Fibroblast of skin of right biceps (primary cell): ENCODE measurements around the gene EPB41L4A.
A peak's percentile ranks its signal among the peaks of the same experiment; 100 is the strongest.

ENCODE experiments used
- DNase-seq: peaks from one replicate; pipeline ENCODE4 v3.0.0-alpha.2; 2013

EPB41L4A gene

DNA sequence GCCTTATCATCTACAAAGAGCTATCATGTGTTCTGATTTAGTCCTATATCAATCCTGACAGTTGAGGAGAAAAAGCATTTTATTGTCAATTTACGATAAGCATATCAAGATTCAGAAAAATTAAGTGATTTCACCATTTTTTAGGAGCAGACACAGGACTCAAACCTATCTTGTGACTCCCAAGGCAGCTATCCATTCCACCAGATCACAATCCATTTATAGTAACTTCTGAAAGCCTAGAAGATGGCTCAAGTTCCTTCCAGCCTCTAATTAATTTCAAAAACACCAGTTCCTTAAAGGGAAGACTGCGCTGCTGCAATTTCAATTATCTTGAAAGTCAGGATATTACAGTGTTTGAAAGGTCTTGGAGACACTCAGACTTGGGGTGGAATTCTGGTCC lies 114.3 kb downstream of the EPB41L4A start:
- DNase-seq, result no peak

DNA sequence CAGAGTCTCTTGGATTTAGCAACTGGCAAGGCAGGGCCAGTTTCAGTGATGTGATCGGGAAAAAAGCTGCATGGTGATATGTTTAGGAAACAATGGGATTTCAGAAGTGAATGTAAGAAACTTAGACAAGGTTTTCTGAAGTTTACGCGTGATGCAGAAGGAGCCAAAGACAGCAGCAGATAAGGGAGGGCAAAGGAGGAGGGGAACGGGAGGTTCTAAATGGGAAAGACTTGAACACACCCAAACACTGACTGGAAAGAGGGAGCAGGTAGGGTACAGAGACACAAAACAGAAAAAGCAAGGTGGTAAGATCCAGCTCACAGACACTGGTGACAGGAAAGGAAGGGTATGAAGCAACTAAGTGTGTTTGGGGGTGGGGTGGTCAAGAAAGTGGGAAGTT lies 115.4 kb downstream of the EPB41L4A start:
- no peak for DNase-seq

DNA sequence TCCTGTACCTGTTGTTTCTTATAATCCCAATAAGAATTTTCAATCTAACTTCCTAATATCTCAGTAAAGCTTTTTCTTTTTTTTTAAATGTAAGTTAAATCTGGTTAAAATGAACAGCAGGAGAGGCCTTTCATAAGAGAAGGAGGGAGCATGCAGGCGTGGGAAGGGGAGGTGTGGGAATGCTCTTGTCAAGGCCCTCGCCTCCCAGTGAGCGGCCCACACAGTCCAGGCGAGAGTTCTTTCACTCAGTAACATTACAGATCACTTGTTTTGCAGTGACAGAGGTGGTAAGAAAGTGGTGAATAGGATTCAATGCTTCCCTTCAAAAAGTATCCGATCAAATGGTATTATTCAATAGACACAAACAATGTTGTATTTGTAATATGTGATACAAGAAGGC lies 125.0 kb downstream of the EPB41L4A start:
- DNase-seq, result no peak

DNA sequence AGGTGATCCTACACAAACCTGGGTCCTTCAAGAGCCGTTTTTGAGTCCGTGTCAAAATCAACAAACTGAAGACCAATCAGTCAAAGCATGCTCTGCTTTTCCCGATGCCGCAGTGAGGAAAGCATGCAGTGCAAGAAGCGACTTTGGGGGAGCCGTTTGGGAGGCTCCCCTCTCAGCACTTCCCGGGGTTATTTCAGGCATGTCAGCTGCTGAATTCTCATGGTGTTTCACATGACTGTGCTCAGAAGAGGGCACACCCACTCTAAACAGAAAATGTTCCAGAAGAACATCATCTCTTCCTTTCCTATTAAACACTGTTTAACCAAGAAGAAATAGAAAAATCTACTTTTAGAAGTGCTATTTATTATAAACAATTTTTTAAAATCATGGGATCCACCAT lies 125.5 kb downstream of the EPB41L4A start:
- DNase-seq, result no peak

DNA sequence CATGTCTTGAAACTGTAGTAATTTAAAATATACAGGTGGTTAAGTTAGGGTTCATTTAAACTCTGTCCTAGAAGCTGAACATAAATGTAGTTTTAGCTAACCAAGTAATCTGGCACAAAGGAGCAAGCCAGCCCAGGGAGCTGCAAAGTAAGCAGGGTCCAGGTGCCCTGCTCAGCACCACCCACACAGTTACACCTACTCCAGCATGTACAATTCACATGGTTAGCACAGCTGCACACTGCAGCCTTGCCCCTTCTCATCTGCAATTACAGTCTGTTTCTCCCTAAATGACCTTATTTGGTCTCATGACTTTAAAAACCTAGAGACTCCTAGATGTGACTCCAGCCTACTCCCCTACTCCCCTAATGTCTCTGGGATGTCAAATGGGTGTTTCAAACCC lies 128.4 kb downstream of the EPB41L4A start:
- no peak for DNase-seq

DNA sequence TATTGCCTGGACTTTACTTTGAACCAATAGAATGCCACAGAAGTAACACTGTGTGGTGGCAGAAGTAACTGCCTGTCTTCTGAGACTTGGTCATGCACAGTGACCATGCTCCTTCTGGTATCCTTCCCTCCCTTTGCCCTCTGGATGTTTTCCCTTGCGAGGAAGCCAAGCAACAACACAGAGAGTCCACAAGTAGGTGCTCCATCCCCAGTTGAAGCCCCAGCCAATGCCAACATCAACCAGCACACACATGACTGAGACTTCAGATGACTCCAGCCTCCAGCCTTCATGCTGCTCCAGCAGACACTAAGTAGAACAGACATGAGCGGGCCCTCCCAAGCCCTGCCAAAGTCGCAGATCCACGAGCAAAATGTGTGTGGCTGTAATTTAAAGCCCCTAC lies 129.6 kb downstream of the EPB41L4A start:
- DNase-seq, result no peak

DNA sequence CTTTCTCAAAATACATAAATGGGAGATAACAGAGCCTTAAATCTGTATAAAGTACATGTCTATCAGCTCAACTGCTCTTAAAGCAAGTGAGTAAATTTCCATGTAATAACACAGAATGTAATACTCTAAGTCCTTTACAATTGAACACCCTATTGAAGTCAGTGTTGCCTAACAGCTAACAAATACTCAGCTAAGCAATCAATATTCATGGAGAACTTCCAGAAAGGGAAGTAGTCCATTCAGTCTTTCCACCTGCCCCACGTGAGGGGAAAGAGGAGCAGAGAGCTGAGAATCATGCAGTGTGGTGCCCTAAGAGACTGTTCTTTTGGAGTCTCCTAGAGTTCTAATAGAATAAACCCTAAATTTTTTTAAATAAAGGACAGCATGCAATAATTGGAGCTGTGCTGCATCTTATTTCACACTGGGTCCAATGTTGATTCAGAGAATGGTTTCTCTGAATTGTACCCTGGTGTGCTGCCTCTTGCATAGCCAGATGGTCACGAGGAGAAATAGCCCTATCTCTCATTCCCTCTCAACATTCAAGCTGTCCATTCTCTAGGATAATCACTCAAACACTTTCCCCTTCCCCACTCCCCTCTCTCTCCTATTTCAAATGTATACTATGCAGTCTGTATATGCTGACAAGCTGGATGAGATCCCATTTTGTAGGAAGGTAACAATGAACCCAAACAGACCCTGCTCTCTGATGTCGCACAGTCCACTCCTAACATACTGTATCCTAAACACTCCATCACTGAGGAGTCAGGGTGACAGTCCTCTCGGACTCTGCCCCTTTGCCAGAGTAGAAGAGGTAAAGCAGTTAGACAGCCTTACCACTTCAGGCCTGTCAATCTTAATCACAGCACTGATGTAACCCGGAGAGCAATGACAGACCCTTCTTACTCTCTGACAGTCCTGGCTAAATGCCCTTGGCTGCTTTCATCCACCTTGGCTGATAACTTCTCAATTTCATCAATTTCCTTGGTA lies 134.8 kb downstream of the EPB41L4A start:
- no peak for DNase-seq

DNA sequence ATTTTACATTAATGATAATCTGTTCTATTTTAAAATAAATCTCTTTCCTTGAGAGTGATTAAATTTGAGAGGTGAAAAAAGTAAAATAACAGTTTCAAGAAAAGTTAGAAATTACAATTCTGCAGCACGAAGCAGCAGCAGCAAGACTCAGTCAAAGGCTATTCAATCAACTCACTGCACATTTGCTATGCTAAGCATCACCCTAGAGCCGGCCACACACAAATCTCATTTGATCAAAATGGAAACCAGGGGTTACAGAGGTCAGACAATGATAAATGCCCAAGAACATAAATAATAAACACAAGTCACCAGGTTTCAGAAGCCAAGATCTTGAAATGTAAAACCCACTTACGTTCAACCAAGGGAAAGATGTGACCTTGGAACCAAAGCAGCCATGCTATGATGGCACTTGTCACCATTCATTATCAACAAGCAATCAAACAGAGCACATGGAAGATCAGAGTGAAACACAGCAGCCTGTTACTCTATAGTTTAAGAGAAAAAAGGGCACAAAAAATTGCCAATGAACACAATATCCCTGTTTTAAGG lies 136.0 kb downstream of the EPB41L4A start:
- no peak for DNase-seq

DNA sequence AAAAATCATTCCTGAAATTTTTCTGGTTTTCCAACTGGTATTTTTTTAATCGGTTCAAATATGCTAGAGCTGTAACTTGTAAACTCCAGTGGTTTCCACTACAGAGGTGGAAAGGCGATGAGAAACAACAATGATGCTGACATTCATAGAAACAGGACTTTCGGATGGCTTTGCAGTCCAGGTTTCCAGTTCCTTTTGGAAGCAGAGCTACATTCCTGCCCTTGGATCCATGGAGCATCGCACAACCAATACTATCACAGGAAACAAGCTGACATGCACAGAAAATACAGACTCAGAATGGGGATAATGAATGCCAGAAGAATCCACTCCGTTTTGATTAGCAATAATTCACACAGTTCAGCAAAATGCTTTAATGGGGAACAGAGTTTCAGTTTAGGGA lies 140.0 kb downstream of the EPB41L4A start:
- DNase-seq, result no peak

DNA sequence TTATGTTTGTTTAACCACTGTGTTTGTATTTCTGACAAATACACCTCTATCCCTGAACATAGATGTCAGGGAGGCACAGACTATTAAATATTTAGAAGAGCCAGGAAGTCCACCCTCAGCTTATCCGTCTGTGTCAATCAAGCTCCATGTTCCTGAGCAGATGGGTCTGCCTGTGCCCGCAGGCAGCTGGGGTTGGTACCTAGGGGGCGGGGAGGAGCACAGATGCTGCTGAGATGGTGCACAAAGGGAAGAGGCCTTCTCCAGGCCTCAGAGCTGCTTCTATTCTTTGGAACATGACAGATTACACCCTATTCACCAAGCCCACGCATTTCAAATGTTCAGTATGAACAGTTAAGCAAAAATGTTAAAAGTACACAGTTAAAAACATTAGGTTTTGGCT lies 142.1 kb downstream of the EPB41L4A start:
- DNase-seq, result no peak

DNA sequence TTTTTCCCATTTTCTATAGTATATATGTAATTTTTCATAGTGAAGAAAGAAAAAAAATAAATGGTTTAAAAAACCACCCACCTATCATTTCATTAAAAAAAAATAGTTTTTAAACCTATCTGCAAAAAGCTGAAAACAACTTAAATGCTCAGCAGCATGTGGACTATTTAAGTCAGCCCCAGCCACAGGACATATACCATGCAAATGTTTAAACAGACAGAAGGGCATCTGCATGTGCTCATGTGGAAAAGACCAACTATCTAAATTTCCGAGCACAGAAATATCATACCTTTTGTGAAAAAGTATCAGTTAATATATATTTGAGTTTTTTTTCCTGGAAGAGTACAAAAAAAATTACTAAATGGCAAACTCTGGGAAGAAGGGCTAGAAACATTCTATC lies 143.4 kb downstream of the EPB41L4A start:
- no peak for DNase-seq

DNA sequence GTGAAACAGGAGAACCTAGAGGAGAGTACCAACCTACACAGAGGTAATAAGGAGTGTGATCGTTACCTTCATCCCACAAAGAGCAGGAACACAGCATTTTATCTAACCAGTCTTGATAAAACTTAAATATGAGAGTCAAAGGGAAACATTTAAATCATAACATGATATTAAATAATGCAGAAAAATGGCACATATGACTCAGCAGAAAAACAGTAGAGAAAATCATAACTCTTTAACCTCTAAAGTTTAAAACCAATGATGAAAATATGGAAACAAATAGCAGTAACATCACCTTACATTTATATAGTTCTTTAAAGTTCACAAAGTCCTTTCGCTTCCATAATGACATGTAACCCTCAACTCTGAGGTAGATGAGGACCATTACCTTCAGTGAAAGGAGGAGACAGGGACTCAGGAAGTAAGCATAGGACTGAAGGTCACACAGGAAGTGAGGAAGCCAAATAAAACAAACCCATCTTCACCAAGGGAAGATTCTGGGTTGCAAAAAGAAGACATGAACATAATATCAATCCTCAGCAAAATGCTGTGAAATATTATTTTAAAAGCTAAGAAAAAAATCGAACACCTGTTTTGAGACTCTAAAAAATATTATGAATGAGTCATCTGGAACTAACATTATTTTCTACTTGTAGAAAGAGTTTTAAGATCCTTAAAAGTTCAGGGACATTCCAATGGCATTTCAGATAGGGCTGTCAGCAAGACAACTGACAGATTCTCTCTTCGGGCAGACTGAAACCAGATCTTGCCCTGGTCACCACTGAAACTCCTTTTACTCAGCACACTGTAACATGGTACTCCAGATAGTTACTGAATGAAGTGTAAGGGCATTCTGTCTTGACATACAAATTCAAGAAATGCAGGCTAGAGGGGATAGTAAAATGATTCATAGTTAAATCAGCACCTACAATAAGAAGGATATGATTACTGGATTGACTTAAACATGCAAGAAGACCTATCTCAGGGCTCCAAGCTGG lies 148.5 kb downstream of the EPB41L4A start:
- peak; percentile 5 for DNase-seq

DNA sequence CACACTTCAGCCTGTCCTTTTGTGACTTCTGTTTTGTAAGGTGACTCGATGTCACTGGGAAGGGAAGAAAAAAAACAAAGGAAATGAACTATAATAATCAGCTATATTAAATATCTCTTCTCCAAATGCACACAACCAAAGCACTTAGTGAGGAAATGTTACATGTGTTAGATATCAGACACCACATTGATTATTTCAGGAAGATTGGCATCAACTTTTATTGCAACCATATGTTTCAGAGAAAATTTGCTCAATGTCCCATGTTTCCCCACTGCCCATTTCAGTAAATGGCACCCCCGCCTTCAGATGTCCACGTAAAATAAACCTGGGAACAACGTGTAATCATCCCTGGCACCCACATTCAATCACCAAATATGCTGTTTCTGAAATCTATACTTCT lies 151.8 kb downstream of the EPB41L4A start:
- DNase-seq, result no peak

DNA sequence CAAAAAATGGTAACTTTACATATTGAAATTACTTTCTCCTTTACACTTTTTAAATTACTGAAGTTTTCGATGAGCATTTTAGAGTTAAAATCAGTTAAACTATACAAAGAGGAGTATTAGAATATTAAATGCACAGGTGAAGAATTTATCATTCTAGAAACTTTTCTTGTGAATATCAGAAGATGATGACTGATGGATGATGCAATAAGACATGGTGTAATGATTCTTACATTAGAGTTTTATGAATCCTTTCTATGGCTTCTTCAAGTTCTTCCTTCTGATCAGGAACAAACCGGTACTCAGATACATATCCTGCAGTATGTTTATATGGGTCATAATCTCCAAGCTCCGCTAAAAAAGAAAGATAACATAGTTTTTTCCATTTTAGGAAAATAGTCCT lies 154.4 kb downstream of the EPB41L4A start:
- DNase-seq, result no peak

DNA sequence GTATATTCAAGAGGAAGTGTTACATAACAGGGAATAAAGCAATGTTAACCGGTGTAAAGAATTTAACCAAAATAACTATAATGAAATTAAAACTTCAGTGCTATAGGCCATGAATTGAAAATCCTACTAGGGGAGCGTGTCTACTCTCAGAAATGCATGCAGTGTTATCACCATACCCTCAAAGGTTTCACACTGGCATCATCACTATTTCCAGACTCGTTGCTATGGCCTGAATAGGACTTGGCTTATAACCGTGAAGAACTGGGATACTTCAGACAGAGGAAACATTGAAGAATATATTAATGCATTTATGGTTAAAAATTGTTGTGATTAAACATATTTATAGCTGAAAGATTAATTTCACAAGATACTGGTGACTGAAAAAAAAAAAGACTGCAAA lies 154.9 kb downstream of the EPB41L4A start:
- DNase-seq, result no peak

DNA sequence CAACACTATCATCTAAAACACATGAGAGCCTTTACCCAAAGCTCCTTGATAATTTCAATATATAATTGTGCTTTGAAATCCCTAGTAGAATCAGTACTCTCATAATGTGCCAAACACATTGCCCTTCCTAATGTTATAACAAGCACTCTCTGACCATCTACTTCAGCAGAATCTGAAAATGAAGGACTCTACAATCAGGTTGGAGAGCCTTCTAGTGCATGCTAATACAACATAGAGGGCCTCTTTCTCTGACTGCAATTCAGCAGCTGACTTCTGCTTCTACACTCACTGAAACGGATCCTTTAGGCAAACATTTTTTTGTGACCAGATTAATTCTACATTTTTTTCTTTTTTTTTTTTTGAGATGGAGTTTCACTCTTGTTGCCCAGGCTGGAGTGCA lies 155.6 kb downstream of the EPB41L4A start:
- no peak for DNase-seq

DNA sequence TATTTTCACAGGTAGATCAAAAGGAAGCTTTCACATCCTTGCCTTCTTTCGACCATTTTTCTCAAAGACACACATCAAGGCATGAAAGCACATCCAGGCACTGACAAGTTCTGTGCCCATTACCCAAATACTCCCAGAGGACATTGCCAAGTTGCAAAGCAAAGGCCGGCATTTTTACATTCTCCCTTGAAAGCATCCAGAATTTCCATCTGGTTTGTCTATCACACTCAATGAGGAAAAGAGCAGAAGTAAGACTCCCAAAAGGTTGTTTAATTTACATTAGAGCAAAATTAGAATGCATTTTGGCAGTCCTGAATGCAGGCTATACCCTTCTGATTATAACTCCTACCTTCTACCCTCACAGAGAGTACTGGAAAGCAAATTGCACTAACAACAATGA lies 160.5 kb downstream of the EPB41L4A start:
- no peak for DNase-seq

DNA sequence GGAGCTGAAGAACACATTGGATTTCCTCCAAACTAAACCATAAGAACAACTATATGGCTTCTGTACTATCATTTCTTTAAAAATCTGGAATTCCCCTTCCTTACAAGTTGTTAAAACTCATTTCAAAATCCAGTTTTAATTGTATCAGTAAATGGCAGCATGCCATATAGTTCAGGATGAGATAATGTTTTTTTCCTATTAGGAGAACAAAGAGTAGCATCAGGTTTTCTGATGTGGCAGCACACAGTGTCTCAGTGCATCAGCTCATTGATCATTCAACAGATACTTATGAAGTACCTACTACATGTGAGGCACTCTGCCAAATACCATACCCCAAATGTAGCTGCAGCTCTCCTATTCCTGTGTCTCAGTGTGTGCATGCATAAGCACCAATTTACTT lies 161.1 kb downstream of the EPB41L4A start:
- no peak for DNase-seq

DNA sequence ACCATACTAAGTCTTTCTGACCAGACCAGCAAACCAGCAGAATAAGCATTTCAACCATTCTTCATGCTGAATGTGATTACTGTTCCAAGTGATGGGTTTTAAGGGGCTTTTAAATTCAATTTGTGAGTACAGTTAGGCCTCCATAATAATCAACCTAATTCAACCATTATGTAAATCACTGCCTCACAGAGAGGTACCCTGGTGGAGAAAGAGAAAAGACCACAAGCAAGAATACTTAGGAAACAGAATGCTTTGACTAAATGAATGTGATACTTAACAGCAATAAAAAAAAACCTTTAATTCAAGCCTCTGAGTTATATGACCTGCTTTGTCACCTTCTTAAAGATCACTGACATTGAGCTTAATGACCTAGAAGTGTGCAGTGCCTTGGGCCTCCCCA lies 162.1 kb downstream of the EPB41L4A start:
- no peak for DNase-seq

DNA sequence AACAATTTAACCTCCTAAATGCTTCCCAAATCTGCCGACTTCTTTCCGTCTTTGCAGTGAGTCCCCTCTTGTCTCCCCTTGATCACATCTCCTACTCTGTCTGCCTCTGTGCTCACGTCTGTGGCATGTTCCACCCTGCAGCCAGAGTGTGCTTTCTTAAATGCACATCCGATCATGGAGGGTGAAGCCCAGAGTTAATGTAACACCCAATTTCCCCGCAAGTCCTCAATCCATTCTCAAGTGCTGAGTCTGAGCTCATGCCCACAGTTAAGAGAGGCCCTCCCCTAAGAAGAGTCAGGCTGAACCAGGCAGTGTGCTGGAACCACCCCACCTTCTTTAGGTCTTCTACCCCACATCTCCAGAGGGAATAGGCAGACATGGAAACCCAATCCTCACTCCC lies 164.8 kb downstream of the EPB41L4A start:
- DNase-seq, result no peak

DNA sequence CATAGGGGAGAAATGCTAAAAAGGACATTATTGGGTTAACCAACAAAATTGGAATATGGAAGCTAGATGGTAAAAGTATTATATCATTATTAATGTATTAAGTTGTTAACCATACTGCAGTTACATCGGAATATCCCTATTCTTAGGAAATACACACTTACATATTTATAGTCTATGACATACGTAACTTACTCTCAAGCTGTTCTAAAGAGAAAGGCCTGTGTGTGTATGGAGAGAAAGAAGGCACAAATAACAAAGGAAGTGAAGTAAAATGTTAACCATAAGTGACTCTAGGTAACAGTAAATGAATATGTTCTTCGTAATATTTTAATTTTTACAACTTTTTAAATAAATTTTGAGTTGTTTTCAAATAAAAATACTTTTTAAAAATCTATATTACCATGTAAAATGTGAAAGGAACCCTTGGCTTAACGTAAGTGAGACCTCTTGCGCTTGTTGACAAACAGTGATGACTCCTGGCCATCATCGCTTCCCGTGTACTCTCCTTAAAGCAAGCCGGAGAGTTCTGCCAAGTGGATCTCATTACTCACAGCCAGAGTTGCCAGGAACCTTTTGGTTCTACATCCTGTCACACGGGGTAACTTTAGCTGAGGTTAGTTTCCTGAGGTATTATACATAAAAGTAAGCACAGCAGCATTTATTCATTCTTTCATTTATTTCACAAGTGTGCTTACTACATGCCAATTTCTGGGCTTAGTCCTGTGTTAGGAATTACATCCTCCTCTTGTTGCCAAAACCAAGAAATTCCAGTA lies 165.4 kb downstream of the EPB41L4A start:
- DNase-seq, result peak; percentile 25

DNA sequence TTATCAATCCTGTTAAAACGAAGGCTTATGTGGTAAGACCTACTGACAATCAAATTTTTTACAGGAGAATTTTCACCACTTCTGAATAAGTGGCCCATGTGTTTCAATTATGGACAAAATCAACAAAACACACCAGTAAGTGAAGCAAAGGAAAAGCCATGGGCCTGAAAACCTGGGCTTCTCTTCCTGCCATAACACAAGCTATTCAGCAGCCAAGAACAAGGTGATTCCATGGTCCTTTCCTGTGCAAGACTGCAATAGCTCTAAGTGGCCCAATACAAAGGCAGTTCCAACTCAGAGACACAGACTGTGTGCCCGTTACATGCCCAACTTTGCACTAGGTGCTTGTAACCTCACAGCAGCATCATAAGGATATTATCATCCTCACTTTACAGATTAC lies 168.5 kb downstream of the EPB41L4A start:
- DNase-seq, result no peak

DNA sequence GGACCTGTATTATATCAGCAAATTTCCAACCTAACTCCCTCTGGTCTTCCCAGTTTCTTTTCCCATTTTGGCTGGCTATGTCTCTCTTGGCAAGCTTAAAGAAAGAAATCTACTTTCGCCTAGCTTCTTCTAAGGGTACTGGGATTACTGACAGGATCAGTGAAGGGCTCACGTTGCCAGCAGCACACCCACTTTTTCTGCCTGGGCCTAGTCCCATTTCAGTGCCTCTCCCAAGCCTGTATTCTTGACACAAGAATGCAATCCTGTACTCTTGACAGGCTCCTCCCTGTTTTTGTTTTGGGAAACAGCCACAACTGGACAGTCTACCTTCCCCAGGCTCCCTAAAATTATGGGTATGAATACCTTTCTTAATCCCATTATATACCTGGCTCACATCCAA lies 170.5 kb downstream of the EPB41L4A start:
- no peak for DNase-seq
